Stimulated activated naive CD8-positive, alpha-beta T cell treated with anti-CD3 and anti-CD28 coated beads, Interleukin-15, amount 100 ng/mL, for 72 hours (primary cell): ENCODE data around the gene RAI1.

Experiments
- ATAC-seq: fragments of 150-1000 bp; cut with Tn5 transposase; 2 replicates; pipeline ENCODE4 v1.10.0; 2021; ENCODE audit warnings: mild to moderate bottlenecking, moderate library complexity
- DNase-seq, 2 donors: peaks; one replicate each; pipeline ENCODE4 v3.0.0; 2021 to 2022
- H3K27ac Mint-ChIP-seq, 2 donors: one replicate each; pipeline ENCODE4 v1.8.0; 2022; ENCODE audit warnings: mild to moderate bottlenecking in 2 of 2, mixed read lengths in 2 of 2, moderate library complexity in 2 of 2
- H3K27me3 Mint-ChIP-seq: one replicate; pipeline ENCODE4 v1.8.0; 2022; ENCODE audit warnings: mixed read lengths
- H3K4me1 Mint-ChIP-seq: one replicate; pipeline ENCODE4 v1.8.0; 2022; ENCODE audit warnings: mild to moderate bottlenecking, mixed read lengths
- H3K4me3 Mint-ChIP-seq, 2 donors: one replicate each; pipeline ENCODE4 v1.8.0; 2022; ENCODE audit warnings: mild to moderate bottlenecking in 2 of 2, mixed read lengths in 2 of 2, moderate library complexity in 1 of 2
- H3K9me3 Mint-ChIP-seq, 2 donors: one replicate each; pipeline ENCODE4 v1.8.0; 2022; ENCODE audit warnings: mixed read lengths in 2 of 2

The RAI1 gene

DNA sequence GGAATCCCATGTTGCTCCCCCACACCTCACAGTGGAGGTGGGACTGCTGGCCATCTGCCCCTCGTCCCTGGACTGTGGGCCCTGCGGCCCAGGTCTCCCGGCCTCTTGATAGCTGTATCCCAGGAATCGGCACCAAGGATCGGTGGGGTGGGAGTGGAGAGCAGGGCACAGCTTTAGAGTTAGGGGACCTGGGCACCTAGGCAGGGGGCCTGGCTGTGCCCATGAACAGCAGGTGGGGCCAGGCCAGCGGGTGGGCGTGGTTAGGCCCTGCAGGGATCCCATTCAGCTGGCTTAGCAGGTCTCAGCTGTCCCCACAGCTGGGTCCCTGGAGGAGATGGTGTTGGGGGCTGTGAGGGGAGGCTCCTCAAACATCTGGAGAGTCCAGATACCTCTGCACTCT, 106.3 kb downstream of the RAI1 start:
- no peaks in the 10 kb centered on the region for H3K27me3 Mint-ChIP-seq
- no peaks in the 10 kb centered on the region for H3K9me3 Mint-ChIP-seq
- H3K27ac Mint-ChIP-seq = peak overlapping the region in 1 of 2 donors; percentile 68
- DNase-seq (no peak), ATAC-seq (no peak)
- no peak overlapping the region for H3K4me3 Mint-ChIP-seq
- H3K4me1 Mint-ChIP-seq = peaks cover 72% of the 10 kb centered on the region

DNA sequence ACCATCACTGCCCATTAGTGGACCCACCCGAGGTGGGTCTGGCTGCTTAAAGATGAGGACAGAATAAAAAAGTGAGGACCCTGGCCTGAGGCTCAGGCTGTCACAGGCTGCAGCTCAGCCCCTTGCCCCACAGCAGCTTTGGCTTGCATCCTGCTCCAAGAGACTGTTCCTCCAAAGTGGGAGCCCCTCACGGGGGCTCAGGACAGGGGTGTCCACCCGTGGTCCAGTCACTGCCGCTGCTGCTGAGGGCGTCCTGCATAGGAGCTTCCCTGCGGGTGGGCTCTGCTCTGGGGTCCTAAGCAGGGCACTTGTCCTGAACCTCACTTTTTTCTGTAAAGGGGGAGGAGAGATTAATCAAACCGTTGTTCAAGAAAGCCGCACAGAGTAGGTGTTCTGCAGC, 107.7 kb downstream of the RAI1 start:
- Mint-ChIP-seq H3K27ac (no peak overlapping the region), H3K27me3 (no peaks in the 10 kb centered on the region), H3K4me1 (peaks cover 82% of the 10 kb centered on the region), H3K4me3 (no peak overlapping the region), H3K9me3 (no peaks in the 10 kb centered on the region)
- DNase-seq (no peak), ATAC-seq (no peak)

DNA sequence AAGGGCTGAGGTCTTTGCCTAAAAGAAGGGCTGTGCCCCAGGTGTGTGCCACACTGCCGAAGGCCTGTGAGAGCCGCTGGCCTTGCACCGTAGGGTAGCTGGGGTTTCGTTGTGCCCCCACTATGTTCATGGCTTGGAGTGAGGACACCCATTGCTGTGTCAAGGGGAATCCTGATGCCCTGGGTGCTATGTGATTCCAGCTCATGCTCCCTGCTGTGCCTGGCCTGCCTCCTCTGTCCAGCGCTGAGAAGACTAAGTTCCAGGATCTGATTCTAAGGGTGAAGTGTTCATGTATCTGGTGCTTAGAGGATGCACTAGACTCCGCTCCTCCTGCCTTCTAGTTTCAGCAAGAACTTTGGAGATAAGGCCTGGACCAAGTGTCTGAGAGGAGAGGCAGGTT, 108.2 kb downstream of the RAI1 start:
- DNase-seq (no peak), ATAC-seq (no peak)
- peak overlapping the region in 1 of 2 donors; percentile 69 for H3K27ac Mint-ChIP-seq
- peaks cover 80% of the 10 kb centered on the region for H3K4me1 Mint-ChIP-seq
- H3K4me3 Mint-ChIP-seq = no peak overlapping the region
- no peaks in the 10 kb centered on the region for H3K9me3 Mint-ChIP-seq
- H3K27me3 Mint-ChIP-seq = no peaks in the 10 kb centered on the region

DNA sequence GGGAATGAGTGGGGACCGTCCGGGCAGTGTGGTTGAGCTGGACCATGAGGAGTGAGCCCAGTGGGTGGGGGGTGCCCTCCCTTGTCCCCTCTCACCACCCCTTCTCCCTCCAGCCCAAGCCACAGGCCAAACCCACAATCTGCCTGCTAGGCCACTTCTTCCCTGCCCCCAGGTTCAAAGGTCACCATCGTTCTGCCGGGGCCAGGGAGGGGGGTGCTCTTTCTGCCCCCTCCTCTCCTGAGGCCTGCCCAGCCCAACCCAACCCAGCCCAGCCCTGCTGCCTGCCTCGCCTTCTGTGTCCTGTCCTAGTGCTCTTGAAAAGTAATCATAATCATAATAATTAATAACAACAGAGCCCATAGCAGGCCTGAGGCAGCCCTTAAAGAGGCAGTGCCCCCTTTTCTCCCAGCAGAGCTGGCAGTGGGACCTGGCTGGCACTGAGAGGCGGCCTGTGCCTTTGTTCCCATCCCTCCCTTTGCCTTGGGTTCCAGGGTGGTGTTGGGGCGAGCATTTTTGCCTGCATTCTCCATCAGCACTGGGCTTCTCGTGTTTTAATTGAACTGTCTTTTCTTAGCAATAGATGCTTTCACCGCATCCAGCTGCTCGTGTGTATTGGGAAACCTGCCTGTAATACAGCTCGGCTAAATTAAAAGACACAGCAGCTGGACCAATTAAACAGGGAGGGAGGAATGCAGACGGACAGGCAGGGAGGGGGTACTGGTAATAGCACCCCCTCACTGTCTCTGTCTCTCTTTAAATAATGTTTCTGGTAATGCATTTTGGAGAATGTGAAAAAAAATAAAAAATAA, 108.8 kb downstream of the RAI1 start:
- H3K4me3 Mint-ChIP-seq = no peak overlapping the region

DNA sequence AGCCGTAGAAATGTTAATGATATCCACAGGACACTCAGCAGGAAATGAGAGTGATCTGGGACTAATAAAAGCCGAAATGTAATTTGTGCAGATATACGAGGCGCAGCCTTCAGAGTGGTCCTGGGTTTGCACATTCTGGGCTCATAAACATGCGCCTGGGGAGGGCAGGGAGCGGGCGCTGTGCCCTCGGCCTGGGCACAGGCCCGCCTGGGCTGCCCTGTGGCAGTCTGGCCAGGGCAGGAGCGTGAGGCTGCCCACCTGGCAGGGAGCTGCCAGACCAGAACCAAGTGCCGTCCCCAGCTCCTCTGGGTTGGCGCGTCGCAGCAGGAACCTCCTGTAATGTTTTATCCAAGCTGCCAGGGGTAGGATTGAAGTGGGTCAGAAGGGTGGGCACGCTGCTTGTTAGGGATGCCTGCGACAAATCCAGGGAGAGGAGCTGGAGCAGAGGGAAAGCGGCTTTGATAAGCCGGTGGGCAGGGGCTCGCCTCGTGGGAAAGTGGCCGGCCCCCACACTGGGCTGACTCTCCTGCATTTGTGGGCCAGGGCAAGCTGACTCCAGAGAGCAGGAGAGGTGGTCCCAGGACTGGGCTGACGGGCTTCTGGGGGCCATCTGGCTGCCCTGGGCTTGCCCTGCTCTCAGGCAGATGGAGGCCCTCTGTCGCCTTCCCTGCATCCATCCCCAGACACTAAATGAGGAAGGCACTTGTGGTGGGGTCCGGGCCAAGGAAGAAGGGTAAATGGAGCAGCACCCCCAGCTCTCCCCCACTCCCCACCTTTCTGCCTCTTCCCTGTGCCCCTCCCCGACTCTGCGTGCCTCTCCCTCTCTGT, 109.6 kb downstream of the RAI1 start:
- Mint-ChIP-seq H3K9me3 (no peaks in the 10 kb centered on the region), H3K4me1 (peaks cover 66% of the 10 kb centered on the region), H3K4me3 (no peak overlapping the region), H3K27ac (no peak overlapping the region), H3K27me3 (no peaks in the 10 kb centered on the region)
- DNase-seq (no peak), ATAC-seq (no peak)

More for the DNA sequence above, 108.8 kb downstream of the RAI1 start:
- Mint-ChIP-seq H3K9me3 (no peaks in the 10 kb centered on the region), H3K27me3 (no peaks in the 10 kb centered on the region), H3K27ac (peak overlapping the region in 1 of 2 donors; percentile 69), H3K4me1 (peaks cover 74% of the 10 kb centered on the region)
- DNase-seq (no peak), ATAC-seq (no peak)

DNA sequence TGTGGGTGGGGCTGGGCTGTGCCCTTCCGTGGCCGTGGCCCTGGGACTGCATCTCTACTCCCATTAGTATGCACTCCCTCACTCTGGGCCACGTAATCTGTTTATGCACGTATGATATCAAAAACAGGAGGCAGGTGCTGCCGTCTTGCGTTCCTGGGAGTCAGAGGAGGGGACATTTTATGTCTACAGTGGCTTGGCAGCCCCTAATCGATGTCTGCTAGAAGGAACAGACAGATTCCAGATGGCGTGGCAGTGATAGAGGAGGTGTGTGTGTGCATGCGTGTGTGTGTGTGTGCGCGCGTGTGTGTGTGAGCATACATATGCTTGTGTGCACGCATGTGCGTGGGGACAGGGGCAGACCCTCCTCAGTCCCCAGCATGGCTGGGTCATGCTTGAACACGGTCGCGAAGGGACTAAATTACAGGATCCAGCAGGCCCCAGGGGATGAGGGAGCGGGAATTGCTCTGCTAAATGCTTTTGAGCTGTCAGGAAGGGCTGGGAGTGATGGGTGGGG, 110.8 kb downstream of the RAI1 start:
- no peaks in the 10 kb centered on the region for H3K27me3 Mint-ChIP-seq
- peaks cover 60% of the 10 kb centered on the region for H3K4me1 Mint-ChIP-seq
- no peaks in the 10 kb centered on the region for H3K9me3 Mint-ChIP-seq
- no peak for ATAC-seq
- H3K4me3 Mint-ChIP-seq = peak overlapping the region; percentile 66 to 77
- peak overlapping the region; percentile 33 to 79 for H3K27ac Mint-ChIP-seq
- DNase-seq = no peak

DNA sequence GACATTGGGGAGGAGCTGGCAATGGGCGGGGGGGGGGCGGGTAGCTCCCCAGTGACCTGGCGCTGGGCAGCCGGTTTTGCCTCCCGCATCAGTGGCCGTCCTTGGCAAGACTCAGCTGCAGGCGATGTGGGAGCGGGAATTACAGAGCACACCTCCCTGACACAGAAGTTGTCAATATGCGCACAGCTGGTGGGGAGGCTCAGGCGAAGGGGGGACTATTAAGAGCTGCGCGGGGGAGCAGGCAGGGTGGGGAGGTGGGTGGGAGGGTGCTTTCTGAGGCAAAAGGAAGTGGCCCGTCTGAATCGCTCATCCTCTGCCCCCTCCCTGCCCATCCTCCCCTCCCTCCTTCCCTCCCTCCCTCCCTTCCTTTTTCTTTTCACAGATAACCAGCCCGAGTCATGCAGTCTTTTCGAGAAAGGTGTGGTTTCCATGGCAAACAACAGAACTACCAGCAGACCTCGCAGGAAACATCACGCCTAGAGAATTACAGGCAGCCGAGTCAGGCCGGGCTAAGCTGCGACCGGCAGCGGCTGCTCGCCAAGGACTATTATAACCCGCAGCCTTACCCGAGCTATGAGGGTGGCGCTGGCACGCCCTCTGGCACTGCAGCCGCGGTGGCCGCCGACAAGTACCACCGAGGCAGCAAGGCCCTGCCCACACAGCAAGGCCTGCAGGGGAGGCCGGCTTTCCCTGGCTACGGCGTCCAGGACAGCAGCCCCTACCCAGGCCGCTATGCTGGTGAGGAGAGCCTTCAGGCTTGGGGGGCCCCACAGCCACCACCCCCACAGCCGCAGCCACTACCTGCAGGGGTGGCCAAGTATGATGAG, 111.5 kb downstream of the RAI1 start:
- peak; percentile 50 to 72 for DNase-seq
- Mint-ChIP-seq H3K4me3 (peak overlapping the region; percentile 66 to 77), H3K9me3 (no peaks in the 10 kb centered on the region), H3K4me1 (peaks cover 56% of the 10 kb centered on the region), H3K27me3 (no peaks in the 10 kb centered on the region), H3K27ac (peak overlapping the region; percentile 13 to 42)
- peak; percentile 90 for ATAC-seq

DNA sequence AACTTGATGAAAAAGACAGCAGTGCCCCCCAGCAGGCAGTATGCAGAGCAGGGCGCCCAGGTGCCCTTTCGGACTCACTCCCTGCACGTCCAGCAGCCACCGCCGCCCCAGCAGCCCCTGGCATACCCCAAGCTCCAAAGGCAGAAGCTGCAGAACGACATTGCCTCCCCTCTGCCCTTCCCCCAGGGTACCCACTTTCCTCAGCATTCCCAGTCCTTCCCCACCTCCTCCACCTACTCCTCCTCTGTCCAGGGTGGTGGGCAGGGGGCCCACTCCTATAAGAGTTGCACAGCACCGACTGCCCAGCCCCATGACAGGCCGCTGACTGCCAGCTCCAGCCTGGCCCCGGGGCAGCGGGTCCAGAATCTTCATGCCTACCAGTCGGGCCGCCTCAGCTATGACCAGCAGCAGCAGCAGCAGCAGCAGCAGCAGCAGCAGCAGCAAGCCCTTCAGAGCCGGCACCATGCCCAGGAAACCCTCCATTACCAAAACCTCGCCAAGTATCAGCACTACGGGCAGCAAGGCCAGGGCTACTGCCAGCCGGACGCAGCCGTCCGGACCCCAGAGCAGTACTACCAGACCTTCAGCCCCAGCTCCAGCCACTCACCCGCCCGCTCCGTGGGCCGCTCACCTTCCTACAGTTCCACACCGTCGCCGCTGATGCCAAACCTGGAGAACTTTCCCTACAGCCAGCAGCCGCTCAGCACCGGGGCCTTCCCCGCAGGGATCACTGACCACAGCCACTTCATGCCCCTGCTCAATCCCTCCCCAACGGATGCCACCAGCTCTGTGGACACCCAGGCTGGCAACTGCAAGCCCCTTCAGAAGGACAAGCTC, 112.3 kb downstream of the RAI1 start:
- Mint-ChIP-seq H3K4me1 (peaks cover 53% of the 10 kb centered on the region), H3K27ac (peak overlapping the region; percentile 90 to 93)
- no peak for ATAC-seq

DNA sequence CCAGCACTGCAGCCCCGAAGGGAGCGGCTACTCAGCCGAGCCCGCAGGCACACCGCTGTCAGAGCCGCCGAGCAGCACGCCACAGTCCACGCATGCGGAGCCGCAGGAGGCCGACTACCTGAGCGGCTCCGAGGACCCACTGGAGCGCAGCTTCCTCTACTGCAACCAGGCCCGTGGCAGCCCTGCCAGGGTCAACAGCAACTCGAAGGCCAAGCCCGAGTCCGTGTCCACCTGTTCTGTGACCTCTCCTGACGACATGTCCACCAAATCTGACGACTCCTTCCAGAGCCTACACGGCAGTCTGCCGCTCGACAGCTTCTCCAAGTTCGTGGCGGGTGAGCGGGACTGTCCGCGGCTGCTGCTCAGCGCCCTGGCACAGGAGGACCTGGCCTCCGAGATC, 113.1 kb downstream of the RAI1 start:
- H3K27me3 Mint-ChIP-seq = no peaks in the 10 kb centered on the region
- no peak overlapping the region for H3K27ac Mint-ChIP-seq
- no peak for DNase-seq
- peaks cover 48% of the 10 kb centered on the region for H3K4me1 Mint-ChIP-seq
- no peaks in the 10 kb centered on the region for H3K9me3 Mint-ChIP-seq
- no peak overlapping the region for H3K4me3 Mint-ChIP-seq
- ATAC-seq = no peak

More for the DNA sequence above, 112.3 kb downstream of the RAI1 start:
- DNase-seq = no peak
- Mint-ChIP-seq H3K9me3 (no peaks in the 10 kb centered on the region), H3K4me3 (peak overlapping the region in 1 of 2 donors; percentile 71), H3K27me3 (no peaks in the 10 kb centered on the region)

DNA sequence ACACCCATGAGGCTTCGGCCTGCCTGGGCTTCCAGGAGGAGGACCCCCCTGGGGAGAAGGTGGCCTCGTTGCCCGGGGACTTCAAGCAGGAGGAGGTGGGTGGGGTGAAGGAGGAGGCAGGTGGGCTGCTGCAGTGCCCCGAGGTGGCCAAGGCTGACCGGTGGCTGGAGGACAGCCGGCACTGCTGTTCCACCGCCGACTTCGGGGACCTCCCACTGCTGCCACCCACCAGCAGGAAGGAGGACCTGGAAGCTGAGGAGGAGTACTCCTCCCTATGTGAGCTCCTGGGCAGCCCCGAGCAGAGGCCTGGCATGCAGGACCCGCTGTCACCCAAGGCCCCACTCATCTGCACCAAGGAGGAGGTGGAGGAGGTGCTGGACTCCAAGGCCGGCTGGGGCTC, 114.0 kb downstream of the RAI1 start:
- no peak for ATAC-seq

DNA sequence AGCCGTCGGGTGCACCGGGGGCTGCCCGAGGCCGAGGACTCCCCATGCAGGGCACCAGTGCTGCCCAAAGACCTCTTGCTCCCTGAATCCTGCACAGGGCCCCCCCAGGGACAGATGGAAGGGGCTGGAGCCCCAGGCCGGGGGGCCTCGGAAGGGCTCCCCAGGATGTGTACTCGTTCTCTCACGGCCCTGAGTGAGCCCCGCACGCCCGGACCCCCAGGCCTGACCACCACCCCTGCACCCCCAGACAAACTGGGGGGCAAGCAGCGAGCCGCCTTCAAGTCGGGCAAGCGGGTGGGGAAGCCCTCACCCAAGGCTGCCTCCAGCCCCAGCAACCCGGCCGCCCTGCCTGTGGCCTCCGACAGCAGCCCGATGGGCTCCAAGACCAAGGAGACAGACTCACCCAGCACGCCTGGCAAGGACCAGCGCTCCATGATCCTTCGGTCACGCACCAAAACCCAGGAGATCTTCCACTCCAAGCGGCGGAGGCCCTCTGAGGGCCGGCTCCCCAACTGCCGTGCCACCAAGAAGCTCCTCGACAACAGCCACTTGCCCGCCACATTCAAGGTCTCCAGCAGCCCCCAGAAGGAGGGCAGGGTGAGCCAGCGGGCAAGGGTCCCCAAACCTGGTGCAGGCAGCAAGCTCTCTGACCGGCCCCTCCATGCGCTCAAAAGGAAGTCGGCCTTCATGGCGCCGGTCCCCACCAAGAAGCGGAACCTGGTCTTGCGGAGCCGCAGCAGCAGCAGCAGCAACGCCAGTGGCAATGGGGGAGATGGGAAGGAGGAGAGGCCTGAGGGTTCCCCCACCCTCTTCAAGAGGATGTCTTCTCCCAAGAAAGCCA, 114.9 kb downstream of the RAI1 start:
- no peak for DNase-seq
- Mint-ChIP-seq H3K4me1 (peaks cover 38% of the 10 kb centered on the region), H3K27me3 (no peaks in the 10 kb centered on the region), H3K4me3 (no peak overlapping the region), H3K27ac (no peak overlapping the region), H3K9me3 (no peaks in the 10 kb centered on the region)
- ATAC-seq = no peak

More for the DNA sequence above, 114.0 kb downstream of the RAI1 start:
- Mint-ChIP-seq H3K4me1 (peaks cover 45% of the 10 kb centered on the region), H3K27ac (no peak overlapping the region), H3K9me3 (no peaks in the 10 kb centered on the region), H3K27me3 (no peaks in the 10 kb centered on the region), H3K4me3 (no peak overlapping the region)
- DNase-seq = no peak

DNA sequence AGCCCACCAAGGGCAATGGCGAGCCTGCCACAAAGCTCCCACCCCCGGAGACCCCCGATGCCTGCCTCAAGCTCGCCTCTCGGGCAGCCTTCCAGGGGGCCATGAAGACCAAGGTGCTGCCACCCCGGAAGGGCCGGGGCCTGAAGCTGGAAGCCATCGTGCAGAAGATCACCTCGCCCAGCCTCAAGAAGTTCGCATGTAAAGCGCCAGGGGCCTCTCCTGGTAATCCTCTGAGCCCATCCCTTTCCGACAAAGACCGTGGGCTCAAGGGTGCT, 115.5 kb downstream of the RAI1 start:
- H3K27me3 Mint-ChIP-seq = no peaks in the 10 kb centered on the region
- no peaks in the 10 kb centered on the region for H3K9me3 Mint-ChIP-seq
- DNase-seq (no peak), ATAC-seq (no peak)
- no peak overlapping the region for H3K4me3 Mint-ChIP-seq
- peak overlapping the region in 1 of 2 donors; percentile 34 for H3K27ac Mint-ChIP-seq
- peaks cover 33% of the 10 kb centered on the region for H3K4me1 Mint-ChIP-seq

DNA sequence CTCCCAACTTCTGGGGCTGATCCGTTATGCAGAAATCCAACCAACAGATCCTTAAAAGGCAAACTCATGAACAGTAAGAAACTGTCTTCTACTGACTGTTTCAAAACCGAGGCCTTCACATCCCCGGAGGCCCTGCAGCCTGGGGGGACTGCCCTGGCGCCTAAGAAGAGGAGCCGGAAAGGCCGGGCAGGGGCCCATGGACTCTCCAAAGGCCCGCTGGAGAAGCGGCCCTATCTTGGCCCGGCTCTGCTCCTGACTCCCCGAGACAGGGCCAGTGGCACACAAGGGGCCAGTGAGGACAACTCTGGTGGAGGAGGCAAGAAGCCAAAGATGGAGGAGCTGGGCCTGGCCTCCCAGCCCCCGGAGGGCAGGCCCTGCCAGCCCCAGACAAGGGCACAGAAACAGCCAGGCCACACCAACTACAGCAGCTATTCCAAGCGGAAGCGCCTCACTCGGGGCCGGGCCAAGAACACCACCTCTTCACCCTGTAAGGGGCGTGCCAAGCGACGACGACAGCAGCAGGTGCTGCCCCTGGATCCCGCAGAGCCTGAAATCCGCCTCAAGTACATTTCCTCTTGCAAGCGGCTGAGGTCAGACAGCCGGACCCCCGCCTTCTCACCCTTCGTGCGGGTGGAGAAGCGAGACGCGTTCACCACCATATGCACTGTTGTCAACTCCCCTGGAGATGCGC, 116.0 kb downstream of the RAI1 start:
- no peak overlapping the region for H3K4me3 Mint-ChIP-seq
- DNase-seq = no peak
- no peaks in the 10 kb centered on the region for H3K27me3 Mint-ChIP-seq
- no peaks in the 10 kb centered on the region for H3K9me3 Mint-ChIP-seq
- H3K4me1 Mint-ChIP-seq = peaks cover 27% of the 10 kb centered on the region
- no peak for ATAC-seq
- H3K27ac Mint-ChIP-seq = peak overlapping the region in 1 of 2 donors; percentile 34
